Loucy (cell line): ENCODE results near the gene MAPK14.

Experiments used
- EZH2phosphoT487 ChIP-seq: fragments of 200-600 bp; IDR thresholded peaks from 2 replicates; pipeline ENCODE4 v1.6.1; 2018; ENCODE audit warnings: antibody characterized with exemption, mild to moderate bottlenecking, moderate library complexity, borderline replicate concordance
- TF ChIP-seq, protein P1 (sequence below): fragments of 200-600 bp; sonication (generic); conservative IDR thresholded peaks from 2 replicates; pipeline ENCODE4 v1.5.1; 2014; ENCODE audit warnings: mild to moderate bottlenecking, antibody characterized with exemption, low read length

DNA sequence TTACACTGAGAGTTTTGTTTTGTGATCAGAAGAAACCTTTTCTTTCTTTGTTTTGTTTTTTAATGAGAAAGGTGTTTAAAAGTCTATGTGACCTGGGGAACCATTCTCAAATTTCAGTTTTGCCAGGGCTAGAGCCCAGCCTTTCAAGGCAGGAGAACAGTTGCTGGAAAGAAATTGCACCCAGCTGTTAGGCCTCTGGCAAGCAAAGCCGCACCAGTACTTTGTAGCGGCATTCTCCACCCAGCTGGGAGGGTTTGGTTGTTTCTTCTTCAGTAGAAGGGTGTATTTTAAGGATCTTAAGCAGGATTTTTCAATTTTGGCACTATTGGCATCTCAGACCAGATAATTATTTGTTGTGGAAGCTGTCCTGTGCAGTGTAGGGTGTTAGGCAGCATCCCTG, 86.1 kb downstream of the MAPK14 start:
- TF ChIP-seq, protein P1, sequence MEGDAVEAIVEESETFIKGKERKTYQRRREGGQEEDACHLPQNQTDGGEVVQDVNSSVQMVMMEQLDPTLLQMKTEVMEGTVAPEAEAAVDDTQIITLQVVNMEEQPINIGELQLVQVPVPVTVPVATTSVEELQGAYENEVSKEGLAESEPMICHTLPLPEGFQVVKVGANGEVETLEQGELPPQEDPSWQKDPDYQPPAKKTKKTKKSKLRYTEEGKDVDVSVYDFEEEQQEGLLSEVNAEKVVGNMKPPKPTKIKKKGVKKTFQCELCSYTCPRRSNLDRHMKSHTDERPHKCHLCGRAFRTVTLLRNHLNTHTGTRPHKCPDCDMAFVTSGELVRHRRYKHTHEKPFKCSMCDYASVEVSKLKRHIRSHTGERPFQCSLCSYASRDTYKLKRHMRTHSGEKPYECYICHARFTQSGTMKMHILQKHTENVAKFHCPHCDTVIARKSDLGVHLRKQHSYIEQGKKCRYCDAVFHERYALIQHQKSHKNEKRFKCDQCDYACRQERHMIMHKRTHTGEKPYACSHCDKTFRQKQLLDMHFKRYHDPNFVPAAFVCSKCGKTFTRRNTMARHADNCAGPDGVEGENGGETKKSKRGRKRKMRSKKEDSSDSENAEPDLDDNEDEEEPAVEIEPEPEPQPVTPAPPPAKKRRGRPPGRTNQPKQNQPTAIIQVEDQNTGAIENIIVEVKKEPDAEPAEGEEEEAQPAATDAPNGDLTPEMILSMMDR: no peak
- no peak for TF ChIP-seq EZH2phosphoT487
